NCI-H82 treated with DMSO at 0.1 percent for 48 hours (cell line): ENCODE measurements around the gene DOK7.
"Not testable (repeated sequence)": the region's sequence is repeated elsewhere in the genome, so short reads cannot be mapped to it uniquely, and the experiment has no call there.

Experiments used
- DNase-seq: peaks from one replicate; lab custom pipeline; 2025; ENCODE audit not compliant: unreplicated experiment; lab: John Stamatoyannopoulos, UW

The DOK7 gene

DNA sequence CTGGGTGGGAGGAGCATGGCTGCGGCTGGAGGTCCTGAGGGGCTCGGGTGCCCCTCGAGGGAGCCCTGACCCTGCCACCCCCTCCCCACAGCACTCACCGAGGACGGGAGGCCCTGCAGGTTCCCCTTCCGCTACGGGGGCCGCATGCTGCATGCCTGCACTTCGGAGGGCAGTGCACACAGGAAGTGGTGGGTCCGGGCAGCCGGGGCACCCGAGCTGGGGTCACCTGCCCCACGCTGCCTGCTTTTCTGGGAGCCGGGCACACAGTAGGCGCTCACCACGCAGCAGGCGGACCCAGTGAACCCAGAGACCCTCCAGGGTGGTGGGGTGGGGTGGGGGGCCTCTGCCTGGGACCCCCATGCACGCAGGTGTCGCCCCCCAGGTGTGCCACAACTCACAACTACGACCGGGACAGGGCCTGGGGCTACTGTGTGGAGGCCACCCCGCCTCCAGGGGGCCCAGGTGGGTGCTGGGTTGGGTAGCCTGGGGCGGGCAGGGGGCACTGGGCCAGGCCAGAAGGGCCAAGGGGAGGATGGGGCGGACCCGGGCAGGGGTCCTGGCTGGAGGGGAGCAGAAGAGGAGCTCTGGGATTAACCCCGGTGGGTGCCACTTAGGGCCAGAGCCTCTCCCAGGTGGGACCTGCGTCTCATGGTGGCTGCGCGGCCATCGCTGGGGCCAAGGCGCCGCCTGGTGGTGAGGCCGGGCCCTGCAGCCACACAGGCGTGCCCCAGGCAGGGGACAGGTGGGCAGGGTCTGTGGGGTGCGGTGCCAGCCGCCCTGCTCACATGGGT is 20.0 kb upstream of the DOK7 start:
- DNase-seq, result no peak

- DNase-seq, result no peak
Observed at GRCh38 chr4:3443750-3444309, 19.3 kb upstream of the DOK7 start.

GRCh38 chr4:3444351-3445110 is 18.6 kb upstream of the DOK7 start:
- no peak for DNase-seq

DNA sequence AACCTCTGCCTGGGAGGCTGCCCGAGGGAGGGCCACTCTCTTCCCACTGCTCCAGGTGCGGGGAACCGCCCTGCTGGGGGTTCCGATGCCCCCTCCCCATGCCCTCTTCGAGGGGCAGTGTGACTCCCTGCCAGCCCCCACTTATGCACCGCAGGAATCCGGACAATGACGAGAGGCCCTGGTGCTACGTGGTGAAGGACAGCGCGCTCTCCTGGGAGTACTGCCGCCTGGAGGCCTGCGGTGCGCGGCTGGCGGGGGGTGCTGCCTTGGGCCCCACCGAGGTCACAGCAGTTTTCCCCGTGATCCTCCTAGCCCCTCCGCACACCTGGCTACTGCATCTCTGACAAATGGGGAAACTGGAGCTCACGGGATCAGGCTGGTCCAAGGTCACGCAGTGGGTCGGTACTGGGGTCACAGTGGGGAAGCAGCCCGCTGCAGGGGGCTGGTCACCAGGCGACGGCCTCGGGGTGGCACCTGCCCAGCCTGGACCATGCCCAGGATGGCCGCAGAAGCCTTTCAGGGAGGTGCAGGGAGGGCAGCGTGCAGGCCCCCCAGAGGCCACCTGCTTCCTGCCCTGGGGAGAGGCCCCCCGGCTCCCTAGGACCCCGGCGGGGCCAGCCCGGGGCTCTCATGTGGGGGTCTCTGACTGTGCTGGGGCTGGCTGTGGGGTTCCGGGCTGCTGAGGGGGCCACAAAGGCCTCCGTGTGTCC is 17.8 kb upstream of the DOK7 start:
- no peak for DNase-seq

- no peak for DNase-seq
Observed at GRCh38 chr4:3445829-3446545, 17.1 kb upstream of the DOK7 start.

GRCh38 chr4:3446631-3447320 is 16.3 kb upstream of the DOK7 start:
- no peak for DNase-seq

- no peak for DNase-seq
Observed at GRCh38 chr4:3447431-3448395, 15.4 kb upstream of the DOK7 start.

GRCh38 chr4:3449047-3449573 is 14.0 kb upstream of the DOK7 start:
- DNase-seq, result no peak

- no peak for DNase-seq
Observed at GRCh38 chr4:3449574-3450534, 13.3 kb upstream of the DOK7 start.

DNA sequence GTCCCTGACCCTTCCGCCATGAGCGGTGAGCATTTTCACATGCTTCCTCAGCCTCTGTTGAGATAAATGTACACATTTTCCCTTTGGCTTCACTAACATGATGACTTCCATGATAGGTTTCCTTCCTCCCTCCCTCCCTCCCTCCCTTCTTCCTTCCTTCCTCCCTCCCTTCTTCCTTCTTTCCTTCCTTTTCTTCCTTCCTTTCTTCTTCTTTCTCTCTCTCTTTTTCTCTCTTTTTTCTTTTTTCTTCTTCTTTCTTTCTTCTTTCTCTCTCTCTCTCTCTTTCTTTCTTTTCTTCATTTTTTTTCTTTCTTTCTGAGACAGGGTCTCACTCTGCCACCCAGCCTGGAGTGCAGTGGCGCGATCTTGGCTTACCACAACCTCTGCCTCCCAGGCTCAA is 12.5 kb upstream of the DOK7 start:
- no peak for DNase-seq

- no peak for DNase-seq
Observed at GRCh38 chr4:3451956-3452355, 11.2 kb upstream of the DOK7 start.

- DNase-seq, result no peak
Observed at GRCh38 chr4:3452376-3452775, 10.7 kb upstream of the DOK7 start.

- DNase-seq, result not testable (repeated sequence)
Observed at GRCh38 chr4:3455596-3455995, 7.5 kb upstream of the DOK7 start.

GRCh38 chr4:3458371-3458770 is 4.7 kb upstream of the DOK7 start:
- DNase-seq, result no peak

DNA sequence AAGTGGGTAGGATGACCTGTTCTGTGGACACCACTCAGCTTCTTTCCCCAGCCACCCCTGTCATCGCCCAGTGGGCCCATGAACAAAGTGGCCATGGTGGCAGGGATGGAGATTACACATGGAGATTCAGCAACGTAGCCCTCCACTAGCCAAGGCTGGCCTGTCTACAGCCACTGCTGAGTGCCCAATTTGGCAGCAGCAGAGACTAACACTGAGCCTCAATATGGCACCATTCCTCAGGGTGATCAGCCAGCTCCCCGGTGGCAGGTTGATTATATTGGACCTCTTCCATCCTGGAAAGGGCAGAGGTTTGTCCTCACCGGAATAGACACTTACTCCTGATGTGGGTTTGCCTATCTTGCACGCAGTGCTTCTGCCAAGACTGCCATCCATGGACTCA is 4.0 kb upstream of the DOK7 start:
- not testable (repeated sequence) for DNase-seq

DNA sequence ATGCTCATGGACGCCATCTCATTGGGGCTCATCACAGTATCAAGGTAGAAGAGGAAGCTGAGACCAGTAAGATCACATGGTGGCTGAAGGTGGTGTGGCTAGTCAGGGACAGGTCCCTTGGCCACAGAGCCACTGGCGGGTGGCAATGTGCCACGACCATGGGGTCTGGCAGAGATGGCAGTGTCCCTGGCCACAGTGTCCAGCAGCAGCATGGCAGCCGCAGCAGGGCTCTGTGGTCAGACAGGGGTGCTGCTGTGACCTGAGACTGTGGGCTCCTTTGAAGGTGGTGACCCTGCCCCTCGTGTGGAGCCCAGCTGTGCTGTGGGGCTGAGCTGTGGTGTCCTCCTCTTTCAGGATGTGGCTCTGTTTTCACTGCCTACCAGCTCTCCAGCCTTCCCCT is 2.2 kb upstream of the DOK7 start:
- no peak for DNase-seq

DNA sequence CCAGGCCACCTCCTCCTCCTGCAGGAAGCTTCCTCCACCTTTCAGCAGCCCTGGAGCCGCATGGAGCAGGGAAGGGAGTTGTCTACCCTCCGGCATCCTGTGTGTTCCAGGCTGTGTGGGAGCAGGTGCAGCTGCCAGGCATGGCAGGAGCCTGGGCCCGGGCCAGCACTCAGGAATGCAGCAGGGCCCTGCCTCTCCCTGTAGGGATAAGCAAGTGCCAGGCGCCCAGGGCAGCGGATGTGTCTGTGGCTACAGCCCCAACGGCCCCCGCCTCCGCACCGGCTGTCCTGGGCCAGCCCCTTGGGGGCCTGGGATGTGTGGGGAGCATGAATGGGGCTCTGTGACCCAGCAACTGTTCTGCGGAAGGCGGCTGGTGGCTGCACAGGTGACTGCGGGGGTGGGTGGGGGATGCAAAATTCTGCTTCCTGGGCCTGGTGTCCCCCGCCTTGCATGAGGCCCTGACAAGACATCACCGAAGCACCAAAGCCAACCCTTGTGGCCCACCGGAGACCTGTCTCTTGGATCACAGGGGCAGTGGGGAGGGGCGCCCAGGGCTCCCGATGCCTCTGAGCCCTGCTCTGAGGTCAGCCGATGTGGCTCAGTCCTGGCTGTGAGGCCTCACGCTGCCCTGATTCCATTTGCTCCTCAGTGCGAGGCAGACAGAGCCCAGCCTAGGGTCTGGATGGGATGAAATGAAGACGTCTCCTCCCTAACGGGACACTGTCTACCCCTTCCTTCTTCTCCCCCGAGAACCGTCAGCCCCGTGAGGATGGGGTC is 1.4 kb upstream of the DOK7 start:
- no peak for DNase-seq
